Stimulated activated naive CD8-positive, alpha-beta T cell treated with anti-CD3 and anti-CD28 coated beads, Interleukin-15, amount 100 ng/mL, for 72 hours (primary cell): ENCODE results near the gene YIPF1.
"Not testable (repeated sequence)": the region's sequence is repeated elsewhere in the genome, so short reads cannot be mapped to it uniquely, and the experiment has no call there.

Experiments used
- ATAC-seq: fragments of 150-1000 bp; cut with Tn5 transposase; 2 replicates; pipeline ENCODE4 v1.10.0; 2021; ENCODE audit warnings: mild to moderate bottlenecking, moderate library complexity
- DNase-seq, 2 donors: peaks; one replicate each; pipeline ENCODE4 v3.0.0; 2021 to 2022
- H3K27ac Mint-ChIP-seq, 2 donors: one replicate each; pipeline ENCODE4 v1.8.0; 2022; ENCODE audit warnings: mild to moderate bottlenecking in 2 of 2, mixed read lengths in 2 of 2, moderate library complexity in 2 of 2
- H3K27me3 Mint-ChIP-seq: one replicate; pipeline ENCODE4 v1.8.0; 2022; ENCODE audit warnings: mixed read lengths
- H3K4me1 Mint-ChIP-seq: one replicate; pipeline ENCODE4 v1.8.0; 2022; ENCODE audit warnings: mild to moderate bottlenecking, mixed read lengths
- H3K4me3 Mint-ChIP-seq, 2 donors: one replicate each; pipeline ENCODE4 v1.8.0; 2022; ENCODE audit warnings: mild to moderate bottlenecking in 2 of 2, mixed read lengths in 2 of 2, moderate library complexity in 1 of 2
- H3K9me3 Mint-ChIP-seq, 2 donors: one replicate each; pipeline ENCODE4 v1.8.0; 2022; ENCODE audit warnings: mixed read lengths in 2 of 2

Gene YIPF1

GRCh38 chr1:53902235-53903138 lies 12.9 kb upstream of the YIPF1 start:
- ATAC-seq (no peak), DNase-seq (no peak)
- peak overlapping the region in 1 of 2 donors; percentile 28 for H3K27ac Mint-ChIP-seq
- H3K9me3 Mint-ChIP-seq: no peaks in the 10 kb centered on the region
- no peak overlapping the region for H3K4me3 Mint-ChIP-seq
- no peaks in the 10 kb centered on the region for H3K27me3 Mint-ChIP-seq
- H3K4me1 Mint-ChIP-seq: peaks cover 7% of the 10 kb centered on the region

GRCh38 chr1:53899708-53900107 lies 10.1 kb upstream of the YIPF1 start:
- Mint-ChIP-seq H3K27ac (peak overlapping the region in 1 of 2 donors; percentile 37), H3K27me3 (peaks cover 9% of the 10 kb centered on the region), H3K4me1 (peaks cover 7% of the 10 kb centered on the region), H3K9me3 (no peaks in the 10 kb centered on the region), H3K4me3 (no peak overlapping the region)
- DNase-seq (no peak), ATAC-seq (no peak)

GRCh38 chr1:53899206-53899628 lies 9.6 kb upstream of the YIPF1 start:
- peaks cover 9% of the 10 kb centered on the region for H3K27me3 Mint-ChIP-seq
- ATAC-seq (no peak), DNase-seq (no peak)
- H3K9me3 Mint-ChIP-seq: no peaks in the 10 kb centered on the region
- no peak overlapping the region for H3K4me3 Mint-ChIP-seq
- no peak overlapping the region for H3K27ac Mint-ChIP-seq
- peaks cover 7% of the 10 kb centered on the region for H3K4me1 Mint-ChIP-seq

- ATAC-seq: no peak
Observed at GRCh38 chr1:53896635-53897229, 7.1 kb upstream of the YIPF1 start.

GRCh38 chr1:53895421-53895820 lies 5.8 kb upstream of the YIPF1 start:
- no peak overlapping the region for H3K27ac Mint-ChIP-seq

More at GRCh38 chr1:53896635-53897229, 7.1 kb upstream of the YIPF1 start:
- H3K27ac Mint-ChIP-seq: no peak overlapping the region
- DNase-seq: no peak
- no peak overlapping the region for H3K4me3 Mint-ChIP-seq
- H3K9me3 Mint-ChIP-seq: no peaks in the 10 kb centered on the region
- H3K27me3 Mint-ChIP-seq: peaks cover 9% of the 10 kb centered on the region
- H3K4me1 Mint-ChIP-seq: peaks cover 24% of the 10 kb centered on the region

GRCh38 chr1:53894644-53895043 lies 5.0 kb upstream of the YIPF1 start:
- Mint-ChIP-seq H3K27ac (no peak overlapping the region), H3K4me3 (no peak overlapping the region), H3K4me1 (peaks cover 32% of the 10 kb centered on the region), H3K27me3 (peaks cover 9% of the 10 kb centered on the region), H3K9me3 (no peaks in the 10 kb centered on the region)
- DNase-seq: no peak
- no peak for ATAC-seq

More at GRCh38 chr1:53895421-53895820, 5.8 kb upstream of the YIPF1 start:
- ATAC-seq (no peak), DNase-seq (no peak)
- no peaks in the 10 kb centered on the region for H3K9me3 Mint-ChIP-seq
- peaks cover 9% of the 10 kb centered on the region for H3K27me3 Mint-ChIP-seq
- H3K4me3 Mint-ChIP-seq: no peak overlapping the region
- H3K4me1 Mint-ChIP-seq: peaks cover 26% of the 10 kb centered on the region

- Mint-ChIP-seq H3K4me3 (no peak within 1 kb of the TSS), H3K27me3 (peaks cover 9% of the 10 kb centered on the region), H3K9me3 (no peaks in the 10 kb centered on the region), H3K4me1 (peaks cover 35% of the 10 kb centered on the region), H3K27ac (no peak within 1 kb of the TSS)
- DNase-seq (peak in 1 of 2 donors; percentile 57), ATAC-seq (peak; percentile 53)
Observed at GRCh38 chr1:53893999-53894636, 4.5 kb upstream of the YIPF1 start, which contains the start of gene DIO1. Gene DIO1, plus strand, starts transcription at chr1:53894187. Its CDS starts 24 bp downstream, at chr1:53894211.

GRCh38 chr1:53892911-53893310 lies 3.3 kb upstream of the YIPF1 start:
- DNase-seq: no peak
- Mint-ChIP-seq H3K27ac (no peak overlapping the region), H3K27me3 (peaks cover 9% of the 10 kb centered on the region), H3K4me3 (no peak overlapping the region), H3K4me1 (peaks cover 45% of the 10 kb centered on the region), H3K9me3 (no peaks in the 10 kb centered on the region)
- no peak for ATAC-seq

- no peak overlapping the region for H3K4me3 Mint-ChIP-seq
- DNase-seq: no peak
- H3K27me3 Mint-ChIP-seq: peaks cover 9% of the 10 kb centered on the region
- no peaks in the 10 kb centered on the region for H3K9me3 Mint-ChIP-seq
- no peak overlapping the region for H3K27ac Mint-ChIP-seq
- no peak for ATAC-seq
- peaks cover 45% of the 10 kb centered on the region for H3K4me1 Mint-ChIP-seq
Observed at GRCh38 chr1:53891678-53892077, 2.1 kb upstream of the YIPF1 start.

- no peaks in the 10 kb centered on the region for H3K9me3 Mint-ChIP-seq
- DNase-seq: no peak
- ATAC-seq: no peak
- peaks cover 9% of the 10 kb centered on the region for H3K27me3 Mint-ChIP-seq
- no peak overlapping the region for H3K27ac Mint-ChIP-seq
- H3K4me3 Mint-ChIP-seq: no peak overlapping the region
- peaks cover 45% of the 10 kb centered on the region for H3K4me1 Mint-ChIP-seq
Observed at GRCh38 chr1:53891018-53891417, 1.4 kb upstream of the YIPF1 start.

GRCh38 chr1:53890522-53890941 lies 935 bp upstream of the YIPF1 start:
- no peaks in the 10 kb centered on the region for H3K9me3 Mint-ChIP-seq
- DNase-seq: no peak
- H3K27ac Mint-ChIP-seq: peak overlapping the region; percentile 88 to 99
- peaks cover 45% of the 10 kb centered on the region for H3K4me1 Mint-ChIP-seq
- peak; percentile 2 for ATAC-seq
- peaks cover 4% of the 10 kb centered on the region for H3K27me3 Mint-ChIP-seq
- peak overlapping the region; percentile 96 to 98 for H3K4me3 Mint-ChIP-seq

GRCh38 chr1:53888681-53889080 lies 916 bp downstream of the YIPF1 start:
- peaks cover 48% of the 10 kb centered on the region for H3K4me1 Mint-ChIP-seq
- ATAC-seq (no peak), DNase-seq (no peak)
- H3K9me3 Mint-ChIP-seq: no peaks in the 10 kb centered on the region
- peak overlapping the region; percentile 99 for H3K27ac Mint-ChIP-seq
- peak overlapping the region; percentile 96 to 98 for H3K4me3 Mint-ChIP-seq
- H3K27me3 Mint-ChIP-seq: no peaks in the 10 kb centered on the region

- not testable (repeated sequence) for H3K27me3 Mint-ChIP-seq, H3K4me3 Mint-ChIP-seq, H3K9me3 Mint-ChIP-seq, H3K27ac Mint-ChIP-seq, ATAC-seq, DNase-seq
- H3K4me1 Mint-ChIP-seq: peaks cover 14% of the 10 kb centered on the region
Observed at GRCh38 chr1:53883600-53883999, 6.0 kb downstream of the YIPF1 start.

- DNase-seq, H3K4me1 Mint-ChIP-seq, H3K9me3 Mint-ChIP-seq, H3K27me3 Mint-ChIP-seq, ATAC-seq, H3K4me3 Mint-ChIP-seq, H3K27ac Mint-ChIP-seq: not testable (repeated sequence)
Observed at GRCh38 chr1:53881853-53882252, 7.7 kb downstream of the YIPF1 start.

GRCh38 chr1:53878492-53879105 lies 11.0 kb downstream of the YIPF1 start:
- H3K27me3 Mint-ChIP-seq: no peaks in the 10 kb centered on the region
- no peaks in the 10 kb centered on the region for H3K4me1 Mint-ChIP-seq
- H3K27ac Mint-ChIP-seq: no peak overlapping the region
- H3K9me3 Mint-ChIP-seq: no peaks in the 10 kb centered on the region
- H3K4me3 Mint-ChIP-seq: no peak overlapping the region
- no peak for DNase-seq
- ATAC-seq: no peak
